Left cardiac atrium (tissue), 4 donors: ENCODE results near the gene CACNG6. TPM values are rescaled to one million over a fixed set of nuclear protein-coding genes. Genes with fewer than 3 reads are reported as not detected.
A peak's percentile ranks its signal among the peaks of the same experiment; 100 is the strongest.
"Not testable (repeated sequence)": the region's sequence is repeated elsewhere in the genome, so short reads cannot be mapped to it uniquely, and the experiment has no call there.

Source experiments
- ATAC-seq, 2 donors: fragments of 200-7000 bp; cut with Tn5 transposase; one replicate each; pipeline ENCODE4 v1.9.1; 2020; ENCODE audit warnings: mild to moderate bottlenecking in 2 of 2, moderate library complexity in 2 of 2
- DNase-seq: peaks from one replicate; pipeline ENCODE4 v3.0.0-alpha.2; 2020
- intact Hi-C, 2 donors: fragments of 100-400 bp; cut with DNase I; formaldehyde crosslinking; loops; one replicate each; pipeline versions ENCODE4 v1.14.1 to v1.15.1; 2022 to 2023
- long read RNA-seq: library from polyadenylated mRNA; unstranded; transcript quantifications from one replicate; pipeline ENCODE4 v2.0.0, GENCODE V29; 2021
- total RNA-seq, 2 donors: library from RNA; stranded (reverse); fragmentation: NEBNext Ultra II Directional; extraction: Animal tissue kit (Norgen Biotek cat#: 25700); gene quantifications; one replicate each; pipeline ENCODE4 v1.2.1, GENCODE V29; 2021
- donor health status: DM: no; HTN: yes; CAD: no.
- donor health status: DM: no; HTN: yes; CAD: no; lungs with severe emphysema.
- donor health status: DM: yes; HTN: yes; CAD: no.
- donor health status: Dilated cardiomyopathy.

Gene CACNG6
- total RNA-seq, result under 1 TPM in 1 of 2 donors, not detected in 1; 0.21 TPM
- long read RNA-seq, result 0 reads

GRCh38 chr19:53991224-53992113 lies at the start of gene CACNG6:
CACNG6 (plus strand) TSS chr19:53991637; CDS start chr19:53992878, 1,241 bp downstream.
- intact Hi-C loops, result no loop called here
- ATAC-seq (peak in 1 of 2 donors; percentile 15), DNase-seq (peak; percentile 46)

GRCh38 chr19:53942001-53942786 lies 49.2 kb upstream of the CACNG6 start:
- intact Hi-C loops, result no loop called here
- DNase-seq, result no peak
- ATAC-seq, result no peak

- intact Hi-C loops, result no loop called here
- ATAC-seq (no peak), DNase-seq (no peak)
Measured at GRCh38 chr19:53944416-53944815, 47.0 kb upstream of the CACNG6 start.

- intact Hi-C loops, result no loop called here
- ATAC-seq (no peak), DNase-seq (no peak)
Measured at GRCh38 chr19:53944933-53945332, 46.5 kb upstream of the CACNG6 start.

- intact Hi-C loops, result no loop called here
- DNase-seq (no peak), ATAC-seq (no peak)
Measured at GRCh38 chr19:53945441-53945840, 46.0 kb upstream of the CACNG6 start.

GRCh38 chr19:53945998-53946397 lies 45.4 kb upstream of the CACNG6 start:
- no peak for DNase-seq
- intact Hi-C loops, result no loop called here
- no peak for ATAC-seq

- intact Hi-C loops, result no loop called here
- no peak for DNase-seq
Measured at GRCh38 chr19:53947624-53948023, 43.8 kb upstream of the CACNG6 start.

GRCh38 chr19:53948611-53949010 lies 42.8 kb upstream of the CACNG6 start:
- intact Hi-C loops, DNase-seq, ATAC-seq: not testable (repeated sequence)

More at GRCh38 chr19:53947624-53948023, 43.8 kb upstream of the CACNG6 start:
- ATAC-seq, result no peak

- intact Hi-C loops, result no loop called here
Measured at GRCh38 chr19:53951436-53951835, 40.0 kb upstream of the CACNG6 start.

GRCh38 chr19:53951947-53952346 lies 39.5 kb upstream of the CACNG6 start:
- intact Hi-C loops, result no loop called here
- no peak for DNase-seq
- no peak for ATAC-seq

More at GRCh38 chr19:53951436-53951835, 40.0 kb upstream of the CACNG6 start:
- ATAC-seq (no peak), DNase-seq (no peak)

GRCh38 chr19:53953383-53953782 lies 38.1 kb upstream of the CACNG6 start:
- intact Hi-C loops, result no loop called here
- ATAC-seq, result no peak
- DNase-seq, result no peak

- intact Hi-C loops, result no loop called here
- no peak for ATAC-seq
- no peak for DNase-seq
Measured at GRCh38 chr19:53957448-53958167, 33.8 kb upstream of the CACNG6 start.

GRCh38 chr19:53958168-53958571 lies 33.3 kb upstream of the CACNG6 start:
- ATAC-seq (no peak), DNase-seq (no peak)
- intact Hi-C loops, result no loop called here

- ATAC-seq, result no peak
Measured at GRCh38 chr19:53958823-53959757, 32.3 kb upstream of the CACNG6 start.

GRCh38 chr19:53960187-53960586 lies 31.2 kb upstream of the CACNG6 start:
- intact Hi-C loops, result no loop called here
- ATAC-seq (no peak), DNase-seq (no peak)

More at GRCh38 chr19:53958823-53959757, 32.3 kb upstream of the CACNG6 start:
- intact Hi-C loops, result no loop called here
- DNase-seq, result no peak

GRCh38 chr19:53960886-53961285 lies 30.6 kb upstream of the CACNG6 start:
- no peak for ATAC-seq
- intact Hi-C loops, result no loop called here

GRCh38 chr19:53961523-53962356 lies 29.7 kb upstream of the CACNG6 start:
- intact Hi-C loops, result no loop called here
- ATAC-seq, result no peak

More at GRCh38 chr19:53960886-53961285, 30.6 kb upstream of the CACNG6 start:
- DNase-seq, result no peak

More at GRCh38 chr19:53961523-53962356, 29.7 kb upstream of the CACNG6 start:
- DNase-seq, result no peak
